Neural cell (in vitro differentiated cells): Measurements from ENCODE around the gene DSG3. TPM values are rescaled to one million over a fixed set of nuclear protein-coding genes. Genes with fewer than 3 reads are reported as not detected.

Experiments used
- H2AFZ ChIP-seq: fragments of 200-600, 300-800 bp; sonication (generic), shearing (Covaris generic); 2 replicates; pipeline ENCODE4 v1.6.0; 2014; ENCODE audit warnings: low read depth, mild to moderate bottlenecking, antibody characterized with exemption, low read length, moderate library complexity
- H3F3A ChIP-seq: fragments of 200-600 bp; shearing (Covaris generic); 2 replicates; pipeline ENCODE4 v1.6.1; 2016; ENCODE audit warnings: mild to moderate bottlenecking, moderate library complexity, mixed read lengths, antibody characterized with exemption, low read length; ENCODE audit not compliant: insufficient read depth, poor library complexity, severe bottlenecking
- H3K27ac ChIP-seq: fragments of 200-600, 300-800 bp; sonication (generic), shearing (Covaris generic); 2 replicates; pipeline ENCODE4 v1.5.1; 2014; ENCODE audit warnings: mild to moderate bottlenecking, low read length, moderate library complexity
- H3K27me3 ChIP-seq: fragments of 300-800, 200-600 bp; sonication (generic), shearing (Covaris generic); 2 replicates; pipeline ENCODE4 v1.6.0; 2014; ENCODE audit warnings: mild to moderate bottlenecking, low read depth, low read length, moderate library complexity; ENCODE audit not compliant: insufficient read depth
- H3K36me3 ChIP-seq: fragments of 300-800, 200-600 bp; sonication (generic), shearing (Covaris generic); 2 replicates; pipeline ENCODE4 v1.5.1; 2014; ENCODE audit warnings: mild to moderate bottlenecking, antibody characterized with exemption, low read length, moderate library complexity; ENCODE audit not compliant: insufficient read depth
- H3K4me2 ChIP-seq: fragments of 300-800, 200-600 bp; sonication (generic), shearing (Covaris generic); 2 replicates; pipeline ENCODE4 v1.6.0; 2014; ENCODE audit warnings: mild to moderate bottlenecking, low read length
- H3K4me3 ChIP-seq: fragments of 300-800, 200-600 bp; sonication (generic), shearing (Covaris generic); 2 replicates; pipeline ENCODE4 v1.5.1; 2014; ENCODE audit warnings: mild to moderate bottlenecking, low read length, moderate library complexity
- H3K79me2 ChIP-seq: fragments of 200-600 bp; shearing (Covaris generic); replicated peaks from 2 replicates; pipeline ENCODE4 v1.6.0; 2014; ENCODE audit warnings: mild to moderate bottlenecking, low read length, moderate library complexity; ENCODE audit not compliant: insufficient read depth
- H3K9ac ChIP-seq: fragments of 300-800, 200-600 bp; sonication (generic), shearing (Covaris generic); 2 replicates; pipeline ENCODE4 v1.6.1; 2016; ENCODE audit warnings: mild to moderate bottlenecking, low read length, mixed read lengths
- H3K9me2 ChIP-seq: fragments of 200-600 bp; shearing (Covaris generic); 2 replicates; pipeline ENCODE4 v1.6.1; 2016; ENCODE audit warnings: mild to moderate bottlenecking, low read length, mixed read lengths; ENCODE audit not compliant: insufficient read depth
- H3K9me3 ChIP-seq: fragments of 200-600, 300-800 bp; sonication (generic), shearing (Covaris generic); 2 replicates; pipeline ENCODE4 v1.6.1; 2016; ENCODE audit warnings: mild to moderate bottlenecking, mixed run types, low read length, moderate library complexity, mixed read lengths
- H4K20me1 ChIP-seq: fragments of 200-600 bp; shearing (Covaris generic); 2 replicates; pipeline ENCODE4 v1.6.1; 2016; ENCODE audit warnings: mild to moderate bottlenecking, mixed run types; ENCODE audit not compliant: insufficient read depth
- EP300 ChIP-seq: fragments of 450-650 bp; conservative IDR thresholded peaks from 2 replicates; pipeline ENCODE4 v1.6.1; 2014; ENCODE audit warnings: antibody characterized with exemption, mild to moderate bottlenecking, moderate library complexity; ENCODE audit not compliant: poor library complexity, severe bottlenecking
- EZH2 ChIP-seq: fragments of 200-600, 300-800 bp; shearing (Covaris generic), sonication (generic); IDR thresholded peaks from 2 replicates; pipeline ENCODE4 v1.6.1; 2014; ENCODE audit warnings: antibody characterized with exemption, low read length, borderline replicate concordance, mild to moderate bottlenecking; ENCODE audit not compliant: insufficient read depth, poor library complexity, severe bottlenecking
- MXI1 ChIP-seq: fragments of 450-650 bp; conservative IDR thresholded peaks from 2 replicates; pipeline ENCODE4 v1.6.1; 2014; ENCODE audit warnings: antibody characterized with exemption, mild to moderate bottlenecking; ENCODE audit not compliant: poor library complexity, severe bottlenecking
- POLR2AphosphoS5 ChIP-seq: IDR thresholded peaks from 2 replicates; pipeline ENCODE4 v1.6.1; 2012
- RAD21 ChIP-seq: fragments of 450-650 bp; conservative IDR thresholded peaks from 2 replicates; pipeline ENCODE4 v1.6.1; 2014; ENCODE audit warnings: antibody characterized with exemption, mild to moderate bottlenecking, moderate library complexity
- SMC3 ChIP-seq: fragments of 450-650 bp; conservative IDR thresholded peaks from 2 replicates; pipeline ENCODE4 v1.6.1; 2014; ENCODE audit warnings: antibody characterized with exemption, mild to moderate bottlenecking, moderate library complexity; ENCODE audit not compliant: poor library complexity
- TAF1 ChIP-seq: IDR thresholded peaks from 2 replicates; pipeline ENCODE4 v1.6.1; 2012; ENCODE audit warnings: low read depth
- polyA plus RNA-seq: library from polyadenylated mRNA; depleted of rRNA; stranded (reverse); fragments of >200 nt; gene quantifications from 2 replicates; pipeline ENCODE4 v1.2.3, GENCODE V29; 2014
- TF ChIP-seq, protein P1 (sequence below): fragments of 450-650 bp; IDR thresholded peaks from 2 replicates; pipeline ENCODE4 v1.5.1; 2014; ENCODE audit warnings: antibody characterized with exemption, mild to moderate bottlenecking, moderate library complexity; ENCODE audit not compliant: poor library complexity, severe bottlenecking
- TF ChIP-seq, protein P2 (sequence below): IDR thresholded peaks from 2 replicates; pipeline ENCODE4 v1.6.1; 2012; ENCODE audit warnings: borderline replicate concordance

The DSG3 gene
- polyA plus RNA-seq, 1 donor from 2014 or later = not detected

DNA sequence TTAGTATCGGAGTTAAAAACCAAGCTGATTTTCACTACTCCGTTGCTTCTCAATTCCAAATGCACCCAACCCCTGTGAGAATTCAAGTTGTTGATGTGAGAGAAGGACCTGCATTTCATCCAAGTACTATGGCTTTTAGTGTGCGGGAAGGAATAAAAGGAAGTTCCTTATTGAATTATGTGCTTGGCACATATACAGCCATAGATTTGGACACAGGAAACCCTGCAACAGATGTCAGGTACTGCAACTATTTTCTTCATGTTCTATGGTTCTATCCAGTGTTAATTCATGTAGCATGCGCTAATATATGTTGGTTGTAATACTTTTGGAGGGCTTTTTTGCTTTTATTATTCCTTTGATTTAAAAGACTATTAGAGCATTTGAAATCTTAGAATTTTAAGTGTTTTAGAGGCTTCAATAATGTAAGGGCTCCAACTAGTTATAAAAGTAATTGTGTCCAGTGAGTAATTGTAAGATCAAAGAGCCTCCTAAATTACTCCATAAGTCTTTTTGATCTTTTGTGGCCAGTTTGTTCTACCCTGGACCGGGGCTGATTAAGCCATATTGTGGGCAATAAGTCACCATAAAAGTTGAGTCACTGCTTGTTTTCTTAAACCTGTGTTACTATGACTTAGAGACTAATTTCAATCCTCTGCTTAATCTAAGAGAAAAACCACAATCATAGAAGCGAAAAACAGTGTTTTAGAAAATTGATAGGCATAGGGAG is 48.1 kb upstream of the DSG3 start:
- TF ChIP-seq RAD21 (no peak), MXI1 (no peak), SMC3 (no peak), TAF1 (no peak), EZH2 (no peak), POLR2AphosphoS5 (no peak), EP300 (no peak)
- TF ChIP-seq, protein P1, sequence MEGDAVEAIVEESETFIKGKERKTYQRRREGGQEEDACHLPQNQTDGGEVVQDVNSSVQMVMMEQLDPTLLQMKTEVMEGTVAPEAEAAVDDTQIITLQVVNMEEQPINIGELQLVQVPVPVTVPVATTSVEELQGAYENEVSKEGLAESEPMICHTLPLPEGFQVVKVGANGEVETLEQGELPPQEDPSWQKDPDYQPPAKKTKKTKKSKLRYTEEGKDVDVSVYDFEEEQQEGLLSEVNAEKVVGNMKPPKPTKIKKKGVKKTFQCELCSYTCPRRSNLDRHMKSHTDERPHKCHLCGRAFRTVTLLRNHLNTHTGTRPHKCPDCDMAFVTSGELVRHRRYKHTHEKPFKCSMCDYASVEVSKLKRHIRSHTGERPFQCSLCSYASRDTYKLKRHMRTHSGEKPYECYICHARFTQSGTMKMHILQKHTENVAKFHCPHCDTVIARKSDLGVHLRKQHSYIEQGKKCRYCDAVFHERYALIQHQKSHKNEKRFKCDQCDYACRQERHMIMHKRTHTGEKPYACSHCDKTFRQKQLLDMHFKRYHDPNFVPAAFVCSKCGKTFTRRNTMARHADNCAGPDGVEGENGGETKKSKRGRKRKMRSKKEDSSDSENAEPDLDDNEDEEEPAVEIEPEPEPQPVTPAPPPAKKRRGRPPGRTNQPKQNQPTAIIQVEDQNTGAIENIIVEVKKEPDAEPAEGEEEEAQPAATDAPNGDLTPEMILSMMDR = no peak
- TF ChIP-seq, protein P2, sequence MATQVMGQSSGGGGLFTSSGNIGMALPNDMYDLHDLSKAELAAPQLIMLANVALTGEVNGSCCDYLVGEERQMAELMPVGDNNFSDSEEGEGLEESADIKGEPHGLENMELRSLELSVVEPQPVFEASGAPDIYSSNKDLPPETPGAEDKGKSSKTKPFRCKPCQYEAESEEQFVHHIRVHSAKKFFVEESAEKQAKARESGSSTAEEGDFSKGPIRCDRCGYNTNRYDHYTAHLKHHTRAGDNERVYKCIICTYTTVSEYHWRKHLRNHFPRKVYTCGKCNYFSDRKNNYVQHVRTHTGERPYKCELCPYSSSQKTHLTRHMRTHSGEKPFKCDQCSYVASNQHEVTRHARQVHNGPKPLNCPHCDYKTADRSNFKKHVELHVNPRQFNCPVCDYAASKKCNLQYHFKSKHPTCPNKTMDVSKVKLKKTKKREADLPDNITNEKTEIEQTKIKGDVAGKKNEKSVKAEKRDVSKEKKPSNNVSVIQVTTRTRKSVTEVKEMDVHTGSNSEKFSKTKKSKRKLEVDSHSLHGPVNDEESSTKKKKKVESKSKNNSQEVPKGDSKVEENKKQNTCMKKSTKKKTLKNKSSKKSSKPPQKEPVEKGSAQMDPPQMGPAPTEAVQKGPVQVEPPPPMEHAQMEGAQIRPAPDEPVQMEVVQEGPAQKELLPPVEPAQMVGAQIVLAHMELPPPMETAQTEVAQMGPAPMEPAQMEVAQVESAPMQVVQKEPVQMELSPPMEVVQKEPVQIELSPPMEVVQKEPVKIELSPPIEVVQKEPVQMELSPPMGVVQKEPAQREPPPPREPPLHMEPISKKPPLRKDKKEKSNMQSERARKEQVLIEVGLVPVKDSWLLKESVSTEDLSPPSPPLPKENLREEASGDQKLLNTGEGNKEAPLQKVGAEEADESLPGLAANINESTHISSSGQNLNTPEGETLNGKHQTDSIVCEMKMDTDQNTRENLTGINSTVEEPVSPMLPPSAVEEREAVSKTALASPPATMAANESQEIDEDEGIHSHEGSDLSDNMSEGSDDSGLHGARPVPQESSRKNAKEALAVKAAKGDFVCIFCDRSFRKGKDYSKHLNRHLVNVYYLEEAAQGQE = no peak
- Histone ChIP-seq H3K4me3 (no peak overlapping the region), H3K79me2 (no peaks in the 10 kb centered on the region), H3F3A (no peaks in the 10 kb centered on the region), H3K9me3 (no peaks in the 10 kb centered on the region), H3K9me2 (no peaks in the 10 kb centered on the region), H3K27me3 (no peaks in the 10 kb centered on the region), H4K20me1 (no peaks in the 10 kb centered on the region), H2AFZ (no peak overlapping the region), H3K9ac (no peak overlapping the region), H3K36me3 (no peaks in the 10 kb centered on the region), H3K27ac (no peak overlapping the region), H3K4me2 (no peak overlapping the region)

DNA sequence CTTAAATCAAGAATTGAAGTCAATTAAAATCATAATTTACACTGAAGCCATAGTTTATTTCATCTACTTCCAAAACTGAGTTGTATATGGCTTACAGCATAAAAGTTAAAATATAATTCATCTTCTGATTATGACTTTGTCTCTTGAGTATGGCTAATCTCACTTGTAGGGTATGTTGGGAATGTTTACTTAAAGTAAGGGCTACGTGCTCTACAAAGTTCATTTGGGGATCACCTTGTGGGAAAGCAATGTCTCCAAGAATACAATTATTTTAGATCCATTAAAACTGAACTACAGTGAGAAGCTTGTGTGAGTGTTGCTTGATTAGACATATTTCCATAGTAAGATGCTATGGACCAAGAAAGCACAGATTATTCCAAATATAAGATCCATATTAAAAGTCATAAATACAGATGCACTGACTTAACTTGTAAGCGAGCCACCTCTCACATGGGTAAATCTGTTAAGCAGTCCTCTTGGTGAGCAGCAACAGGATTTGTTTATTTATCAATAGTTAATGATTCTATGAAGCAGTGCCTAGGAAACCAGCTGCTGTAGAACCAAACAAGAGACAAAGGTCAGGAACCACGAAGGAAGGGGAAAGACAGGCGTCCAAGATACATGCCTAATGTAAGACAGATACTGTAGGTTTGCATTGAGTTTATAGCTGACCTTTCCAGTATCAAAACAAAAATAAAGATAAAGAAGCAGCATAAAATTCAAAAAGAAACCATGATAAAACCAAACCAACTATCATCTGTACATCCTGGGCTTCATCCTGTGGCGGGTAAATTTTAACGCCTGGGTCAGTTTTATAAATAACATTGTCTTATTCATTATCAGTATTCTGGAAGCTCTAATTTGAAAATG is 46.1 kb upstream of the DSG3 start:
- no peaks in the 10 kb centered on the region for H4K20me1 ChIP-seq

More for the DNA sequence above, 46.1 kb upstream of the DSG3 start:
- Histone ChIP-seq H3K9ac (no peak overlapping the region), H2AFZ (no peak overlapping the region), H3K27ac (no peak overlapping the region), H3K9me2 (no peaks in the 10 kb centered on the region), H3K9me3 (no peaks in the 10 kb centered on the region), H3K79me2 (no peaks in the 10 kb centered on the region), H3F3A (no peaks in the 10 kb centered on the region), H3K4me3 (no peak overlapping the region), H3K36me3 (no peaks in the 10 kb centered on the region), H3K4me2 (no peak overlapping the region), H3K27me3 (no peaks in the 10 kb centered on the region)
- TF ChIP-seq MXI1 (no peak), EZH2 (no peak), POLR2AphosphoS5 (no peak), RAD21 (no peak)
- TF ChIP-seq, protein P2 = no peak
- TF ChIP-seq, protein P1 = no peak
